Panc1 (cell line): ENCODE data around the gene ATXN1. TPM values are rescaled to one million over a fixed set of nuclear protein-coding genes. Genes with fewer than 3 reads are reported as not detected.
"Not testable (repeated sequence)": the region's sequence is repeated elsewhere in the genome, so short reads cannot be mapped to it uniquely, and the experiment has no call there.

Source experiments
- ATAC-seq: fragments of 200-7000 bp; cut with Tn5 transposase; 2 replicates; pipeline ENCODE4 v1.9.1; 2020; ENCODE audit warnings: mild to moderate bottlenecking, moderate library complexity
- BruUV-seq: library from RNA; stranded (reverse); fragments of 400-500 nt; replicated peaks from 2 replicates; lab custom pipeline; 2021; lab: Mats Ljungman, UMichigan
- CTCF ChIA-PET: fragments of 300-600 bp; sonication (Branson Sonifier 250); formaldehyde crosslinking; loops from one replicate; lab custom pipeline; 2022; ENCODE audit warnings: antibody characterized with exemption; lab: Charles Lee
- POLR2A ChIA-PET: fragments of 300-600 bp; sonication (Branson Sonifier 250); formaldehyde crosslinking; loops from one replicate; lab custom pipeline; 2022; ENCODE audit warnings: antibody characterized with exemption; lab: Charles Lee
- DNase-seq: peaks from one replicate; pipeline ENCODE4 v3.0.0-alpha.2; 2010; ENCODE audit warnings: low read depth, low spot score
- H3K27ac ChIP-seq: 2 replicates; pipeline ENCODE4 v1.5.1; 2011; ENCODE audit warnings: mild to moderate bottlenecking, low read length, inconsistent platforms
- H3K27me3 ChIP-seq: fragments of 200-500 bp; sonication (Bioruptor generic); 2 replicates; pipeline ENCODE4 v1.6.0; 2014; ENCODE audit warnings: low read length, inconsistent platforms; ENCODE audit not compliant: control insufficient read depth, insufficient read depth
- H3K36me3 ChIP-seq: fragments of 200-500 bp; sonication (Bioruptor generic); 2 replicates; pipeline ENCODE4 v1.5.1; 2014; ENCODE audit warnings: inconsistent platforms, mild to moderate bottlenecking, low read length, moderate library complexity; ENCODE audit not compliant: control insufficient read depth, insufficient read depth
- H3K4me1 ChIP-seq: 2 replicates; pipeline ENCODE4 v1.5.1; 2011; ENCODE audit warnings: inconsistent platforms, mild to moderate bottlenecking, low read length, moderate library complexity; ENCODE audit not compliant: control insufficient read depth, insufficient read depth
- H3K4me3 ChIP-seq, 2 experiments: 2 replicates each; pipeline ENCODE4 v1.5.1; 2011 to 2012; ENCODE audit warnings: low read depth in 2 of 2, low read length in 2 of 2, mild to moderate bottlenecking in 2 of 2, inconsistent platforms in 1 of 2, moderate library complexity in 1 of 2
- H3K9me3 ChIP-seq: fragments of 200-500 bp; sonication (Bioruptor generic); 2 replicates; pipeline ENCODE4 v1.5.1; 2014; ENCODE audit warnings: low read depth, mild to moderate bottlenecking, inconsistent platforms, low read length, moderate library complexity; ENCODE audit not compliant: control insufficient read depth, insufficient read depth
- CTCF ChIP-seq: fragments of 450-650 bp; IDR thresholded peaks from 2 replicates; pipeline ENCODE4 v1.5.1; 2017; ENCODE audit warnings: mild to moderate bottlenecking
- TCF7L2 ChIP-seq: IDR thresholded peaks from 2 replicates; pipeline ENCODE4 v1.6.1; 2011; ENCODE audit warnings: mild to moderate bottlenecking, low read depth, low read length, inconsistent platforms
- in situ Hi-C: cut with HindIII; loops from 2 replicates; pipeline ENCODE4 v1.10.0; 2016; ENCODE audit warnings: low sequenced_read_pairs, low pct_unique_long_range_greater_than_20kb
- intact Hi-C: fragments of 100-400 bp; cut with micrococcal nuclease; formaldehyde crosslinking; loops from one replicate; pipeline ENCODE4 v1.10.0; 2022; ENCODE audit not compliant: unreplicated experiment
- total RNA-seq: library from RNA; stranded (reverse); gene quantifications from one replicate; pipeline ENCODE4 v1.2.1, GENCODE V29; 2021; ENCODE audit not compliant: unreplicated experiment

Gene ATXN1
- total RNA-seq, 1 experiment from 2014 or later = 67.1 TPM

GRCh38 chr6:16262773-16263172 is 498.5 kb downstream of the ATXN1 start:
- H3K4me3 ChIP-seq, intact Hi-C loops, H3K27me3 ChIP-seq, H3K9me3 ChIP-seq, H3K27ac ChIP-seq, H3K36me3 ChIP-seq, ATAC-seq, BruUV-seq, DNase-seq, in situ Hi-C loops, H3K4me1 ChIP-seq, POLR2A ChIA-PET, CTCF ChIA-PET: not testable (repeated sequence)

GRCh38 chr6:16260602-16261001 is 500.7 kb downstream of the ATXN1 start:
- CTCF ChIA-PET, H3K27ac ChIP-seq, ATAC-seq, H3K4me1 ChIP-seq, intact Hi-C loops, DNase-seq, H3K36me3 ChIP-seq, H3K27me3 ChIP-seq, H3K9me3 ChIP-seq, in situ Hi-C loops, BruUV-seq, POLR2A ChIA-PET, H3K4me3 ChIP-seq: not testable (repeated sequence)

GRCh38 chr6:16259604-16260003 is 501.7 kb downstream of the ATXN1 start:
- POLR2A ChIA-PET, H3K4me3 ChIP-seq, H3K36me3 ChIP-seq, H3K27me3 ChIP-seq, CTCF ChIA-PET, H3K27ac ChIP-seq, intact Hi-C loops, in situ Hi-C loops, DNase-seq, ATAC-seq, BruUV-seq, H3K9me3 ChIP-seq, H3K4me1 ChIP-seq: not testable (repeated sequence)

GRCh38 chr6:16258709-16259075 is 502.6 kb downstream of the ATXN1 start:
- H3K9me3 ChIP-seq = no peaks in the 10 kb centered on the region
- no peaks in the 10 kb centered on the region for H3K27me3 ChIP-seq
- POLR2A ChIA-PET = no interaction called here
- H3K4me3 ChIP-seq = no peak overlapping the region
- CTCF ChIA-PET = no interaction called here
- intact Hi-C loops = no loop called here
- DNase-seq (no peak), ATAC-seq (no peak)
- no TSS peak for BruUV-seq
- in situ Hi-C loops = no loop called here
- no peaks in the 10 kb centered on the region for H3K36me3 ChIP-seq
- TF ChIP-seq TCF7L2 (no peak), CTCF (no peak)
- H3K4me1 ChIP-seq = no peaks in the 10 kb centered on the region
- H3K27ac ChIP-seq = no peak overlapping the region
